Measurements from ENCODE around the gene SRD5A1.

DNA sequence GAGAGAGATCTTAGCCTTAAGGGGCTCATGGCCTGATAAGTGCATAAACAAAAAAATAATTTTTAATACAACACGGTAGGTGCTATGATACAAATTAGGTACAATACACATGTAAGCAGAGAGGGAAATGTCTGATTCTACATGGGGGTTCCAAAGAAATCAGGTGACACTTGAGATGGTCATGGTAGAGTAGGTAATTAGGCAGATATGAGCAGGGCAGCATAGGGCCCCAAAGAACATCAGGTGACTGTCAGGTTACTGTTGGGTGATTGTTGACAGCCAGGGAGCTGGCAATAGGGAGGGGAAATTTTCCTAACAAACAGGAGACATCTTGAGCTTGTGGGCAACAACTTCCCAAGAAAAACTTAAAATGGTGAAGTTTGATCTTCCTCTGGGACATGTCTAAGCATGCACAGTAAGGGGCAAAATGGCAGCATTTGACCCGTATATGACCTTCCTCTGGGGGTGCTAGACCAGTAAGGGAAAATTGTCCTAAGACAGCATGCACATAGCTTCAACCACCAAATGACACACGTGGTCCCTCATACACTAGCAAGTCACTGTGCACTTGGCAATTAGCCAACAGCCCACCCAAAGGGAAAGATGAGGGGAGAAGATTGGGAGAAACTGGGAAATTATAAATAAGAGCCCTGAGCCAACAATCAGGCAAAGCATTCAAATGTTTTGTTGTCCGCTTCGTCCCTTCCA, 42.7 kb downstream of the SRD5A1 start:
- TF ChIP-seq, protein P1, sequence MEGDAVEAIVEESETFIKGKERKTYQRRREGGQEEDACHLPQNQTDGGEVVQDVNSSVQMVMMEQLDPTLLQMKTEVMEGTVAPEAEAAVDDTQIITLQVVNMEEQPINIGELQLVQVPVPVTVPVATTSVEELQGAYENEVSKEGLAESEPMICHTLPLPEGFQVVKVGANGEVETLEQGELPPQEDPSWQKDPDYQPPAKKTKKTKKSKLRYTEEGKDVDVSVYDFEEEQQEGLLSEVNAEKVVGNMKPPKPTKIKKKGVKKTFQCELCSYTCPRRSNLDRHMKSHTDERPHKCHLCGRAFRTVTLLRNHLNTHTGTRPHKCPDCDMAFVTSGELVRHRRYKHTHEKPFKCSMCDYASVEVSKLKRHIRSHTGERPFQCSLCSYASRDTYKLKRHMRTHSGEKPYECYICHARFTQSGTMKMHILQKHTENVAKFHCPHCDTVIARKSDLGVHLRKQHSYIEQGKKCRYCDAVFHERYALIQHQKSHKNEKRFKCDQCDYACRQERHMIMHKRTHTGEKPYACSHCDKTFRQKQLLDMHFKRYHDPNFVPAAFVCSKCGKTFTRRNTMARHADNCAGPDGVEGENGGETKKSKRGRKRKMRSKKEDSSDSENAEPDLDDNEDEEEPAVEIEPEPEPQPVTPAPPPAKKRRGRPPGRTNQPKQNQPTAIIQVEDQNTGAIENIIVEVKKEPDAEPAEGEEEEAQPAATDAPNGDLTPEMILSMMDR (IDR thresholded peaks at IDR 0.05), result no peak
- TF ChIP-seq POLR2AphosphoS5 (IDR thresholded peaks at IDR 0.05; ENCODE audit: low read depth, low read length), result no peak

Measured in Panc1 (cell line).